HG02884 (cell line): ENCODE data around the gene CABLES1.
A peak's percentile ranks its signal among the peaks of the same experiment; 100 is the strongest.
"Not testable (repeated sequence)": the region's sequence is repeated elsewhere in the genome, so short reads cannot be mapped to it uniquely, and the experiment has no call there.

ENCODE experiments used
- ATAC-seq: cut with Tn5 transposase; IDR thresholded peaks from one replicate; pipeline ENCODE4 v1.9.1; 2021; ENCODE audit warnings: mild to moderate bottlenecking, moderate library complexity; ENCODE audit not compliant: unreplicated experiment

CABLES1 gene

DNA sequence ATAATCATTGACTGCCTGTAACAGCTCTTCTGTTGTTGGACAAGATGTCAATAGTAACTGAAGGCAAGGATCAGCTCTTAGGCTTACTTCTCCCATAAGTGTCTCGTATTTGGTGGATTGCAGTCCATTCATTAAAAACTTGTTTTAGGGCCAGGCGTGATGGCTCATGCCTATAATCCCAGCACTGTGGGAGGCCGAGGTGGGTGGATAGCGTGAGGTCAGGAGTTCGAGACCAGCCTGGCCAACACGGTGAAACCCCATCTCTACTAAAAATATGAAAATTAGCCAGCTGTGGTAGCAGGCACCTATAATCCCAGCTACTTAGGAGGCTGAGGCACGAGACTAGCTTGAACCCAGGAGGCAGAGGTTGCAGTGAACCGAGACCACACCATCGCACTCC is 26.1 kb upstream of the CABLES1 start:
- not testable (repeated sequence) for ATAC-seq

DNA sequence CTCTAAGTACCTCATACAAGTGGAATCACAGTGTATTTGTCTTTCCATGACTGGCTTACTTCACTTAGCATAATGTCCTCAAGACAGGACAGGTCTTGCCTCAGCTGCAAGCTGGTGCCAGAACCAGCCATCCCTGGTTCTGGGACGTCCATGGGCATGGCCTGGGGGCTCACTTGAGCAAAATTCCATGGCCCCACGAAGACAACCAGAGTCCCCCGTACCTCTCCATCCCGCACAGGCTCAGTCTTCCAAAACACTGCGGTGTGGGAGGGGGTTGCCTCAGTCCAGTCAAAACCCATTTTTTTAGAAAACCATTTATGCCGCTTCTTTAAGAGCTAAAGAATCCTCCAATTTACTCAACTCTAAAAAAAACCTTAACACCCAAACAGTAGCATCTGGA is 21.7 kb upstream of the CABLES1 start:
- ATAC-seq, result no peak

DNA sequence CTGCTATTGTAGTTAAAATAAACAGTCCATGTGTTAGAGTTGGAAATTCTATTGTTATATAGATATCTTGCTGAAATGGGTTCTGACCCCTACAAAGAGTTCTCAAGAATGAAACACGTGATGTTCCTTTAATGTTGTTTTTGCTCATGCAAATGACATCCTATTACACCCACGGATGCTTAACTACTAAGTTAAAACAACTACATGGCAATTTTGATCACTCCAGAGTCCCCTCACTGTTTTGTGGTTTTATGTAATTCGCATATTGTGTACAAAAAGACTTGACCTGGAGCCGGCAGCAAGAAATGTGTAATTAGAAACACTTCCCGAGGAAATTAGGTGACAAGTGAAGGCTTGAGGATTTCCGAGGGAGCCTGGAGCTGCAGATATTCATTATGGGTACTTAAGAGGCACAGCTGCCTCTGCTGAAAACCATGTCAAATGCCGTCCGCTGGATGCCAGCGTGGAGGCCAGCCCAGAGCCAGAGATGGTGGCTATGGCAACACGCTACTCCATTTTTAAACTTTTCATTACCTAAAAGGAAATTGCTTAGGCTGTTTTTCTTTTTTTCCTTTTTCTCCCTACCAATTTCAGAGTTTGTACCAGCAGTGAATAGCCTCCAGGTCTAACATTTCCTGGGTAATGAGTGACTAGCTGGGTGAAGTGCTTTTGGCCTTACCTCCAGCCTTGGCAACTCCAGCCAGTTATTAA is 21.0 kb upstream of the CABLES1 start:
- ATAC-seq, result no peak

DNA sequence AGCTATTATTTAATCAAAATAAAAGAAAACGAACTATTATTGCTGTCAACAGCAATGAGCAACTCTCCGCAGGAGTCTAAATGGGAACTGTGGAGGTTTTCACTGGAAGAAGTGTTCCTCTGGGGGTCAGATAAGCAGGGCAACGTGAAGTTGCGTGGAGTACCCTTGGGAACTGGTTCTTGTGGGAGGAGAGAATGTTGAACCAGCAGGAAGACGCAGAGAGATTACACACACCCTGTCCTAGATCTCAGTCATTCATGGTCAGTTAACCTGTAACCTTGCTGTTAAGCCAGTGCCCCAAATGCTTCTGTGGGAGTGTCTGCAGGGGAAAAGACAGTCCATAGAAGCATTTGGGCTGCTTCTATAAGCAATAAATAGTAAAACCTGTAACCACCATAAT is 20.4 kb upstream of the CABLES1 start:
- no peak for ATAC-seq

DNA sequence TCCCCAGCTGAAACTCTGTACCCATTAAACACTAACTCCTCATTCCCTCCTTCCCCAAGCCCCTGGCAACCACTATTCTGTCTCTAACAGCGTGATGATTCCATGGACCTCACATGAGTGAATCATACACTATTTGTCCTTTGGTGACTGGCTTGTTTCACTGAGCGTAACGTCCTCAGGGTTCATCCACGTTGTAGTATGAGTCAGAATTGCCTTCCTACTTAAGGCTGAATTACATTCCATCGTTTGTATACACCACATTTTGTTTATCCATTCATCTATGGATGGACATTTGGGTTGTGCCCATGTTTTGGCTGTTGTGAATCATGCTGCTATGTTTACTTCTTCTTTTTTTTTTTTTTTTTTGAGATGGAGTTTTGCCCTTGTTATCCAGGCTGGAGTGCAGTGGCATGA is 19.6 kb upstream of the CABLES1 start:
- no peak for ATAC-seq

DNA sequence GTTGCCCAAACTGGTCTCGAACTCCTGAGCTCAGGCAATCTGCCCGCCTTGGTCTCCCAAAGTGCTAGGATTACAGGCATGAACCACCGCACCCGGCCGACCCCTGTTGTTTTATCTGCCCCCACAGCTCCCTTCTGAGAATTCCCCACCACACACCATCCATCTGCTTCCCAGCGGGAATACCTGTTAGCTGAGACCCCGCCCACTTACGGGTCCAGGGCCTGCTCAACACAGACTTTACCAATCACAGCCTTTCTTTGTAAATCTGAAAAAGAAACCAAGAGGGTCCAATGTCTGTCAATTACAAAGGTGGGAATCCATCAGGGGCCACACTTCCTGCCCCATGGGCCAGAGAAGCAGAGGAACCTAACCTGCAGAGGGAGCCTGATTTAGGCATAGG is 14.2 kb upstream of the CABLES1 start:
- no peak for ATAC-seq

DNA sequence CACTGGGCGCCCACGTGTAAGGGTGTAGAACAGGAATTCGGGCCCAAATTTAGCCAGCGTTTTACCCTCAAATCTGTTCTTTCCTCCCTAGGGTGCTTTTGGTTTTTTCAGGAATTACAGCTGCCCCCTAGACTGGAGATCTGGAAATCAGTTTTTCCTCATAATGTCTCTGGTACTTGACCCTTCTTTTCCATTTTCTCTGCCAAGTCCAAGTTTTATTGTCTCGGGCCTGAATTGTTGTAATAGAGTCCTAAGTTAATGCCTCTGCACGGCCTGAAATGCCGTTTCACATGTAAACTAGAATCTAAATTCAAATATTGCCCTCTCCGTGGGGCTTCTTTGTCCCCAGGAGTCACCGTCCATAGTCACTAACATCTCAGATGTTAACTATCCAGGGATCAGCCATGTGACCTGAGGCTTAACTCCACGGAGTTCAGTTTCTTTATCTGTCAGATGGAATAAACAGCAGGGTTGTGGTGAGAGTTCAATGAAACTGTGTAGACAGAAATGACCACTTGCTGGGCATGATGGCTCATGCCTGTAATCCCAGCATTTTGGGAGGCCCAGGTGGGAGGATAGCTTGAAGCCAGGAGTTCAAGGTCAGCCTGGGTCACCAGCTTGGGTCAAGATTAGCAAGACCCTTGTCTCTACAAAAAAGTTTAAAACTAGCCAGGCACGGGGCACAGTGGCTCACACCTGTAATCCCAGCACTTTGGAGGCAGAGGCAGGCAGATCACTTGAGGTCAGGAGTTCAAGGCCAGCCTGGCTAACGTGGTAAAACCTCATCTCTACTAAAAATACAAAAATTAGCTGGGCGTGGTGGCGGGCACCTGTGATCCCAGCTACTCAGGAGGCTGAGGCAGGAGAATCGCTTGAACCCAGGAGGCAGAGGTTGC is 12.7 kb upstream of the CABLES1 start:
- no peak for ATAC-seq

DNA sequence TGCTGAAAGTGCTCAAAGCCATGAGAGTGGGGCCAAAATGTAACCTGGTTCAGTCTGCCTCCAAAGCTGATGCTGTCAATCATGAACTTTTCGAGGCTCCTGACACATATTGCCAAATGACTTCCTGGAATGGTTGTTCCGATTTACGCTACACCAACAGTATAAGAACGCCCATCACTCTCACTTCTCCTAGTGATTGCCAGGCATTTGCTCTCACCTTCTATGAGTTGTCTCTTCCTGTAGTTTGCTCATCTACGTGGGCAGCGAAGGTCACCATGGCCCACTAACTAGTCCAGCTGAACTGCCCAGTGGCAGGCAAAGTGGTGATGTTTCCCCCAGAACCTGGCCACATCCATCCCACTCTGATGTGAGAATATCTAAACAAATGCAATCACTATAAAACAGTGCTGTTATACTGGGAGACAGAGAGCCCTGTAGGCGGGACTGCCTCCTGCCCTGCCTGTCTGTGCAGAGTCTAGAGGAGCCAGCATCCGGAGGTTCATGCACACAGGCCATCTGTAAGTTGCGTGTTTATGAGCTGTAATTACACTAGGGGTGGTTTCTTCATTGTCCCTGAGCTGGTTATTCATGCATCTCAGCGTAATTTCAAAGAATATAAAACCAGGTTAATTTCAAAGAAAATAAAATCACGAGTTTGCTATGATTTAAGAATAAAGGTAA is 8.8 kb upstream of the CABLES1 start:
- ATAC-seq, result no peak

DNA sequence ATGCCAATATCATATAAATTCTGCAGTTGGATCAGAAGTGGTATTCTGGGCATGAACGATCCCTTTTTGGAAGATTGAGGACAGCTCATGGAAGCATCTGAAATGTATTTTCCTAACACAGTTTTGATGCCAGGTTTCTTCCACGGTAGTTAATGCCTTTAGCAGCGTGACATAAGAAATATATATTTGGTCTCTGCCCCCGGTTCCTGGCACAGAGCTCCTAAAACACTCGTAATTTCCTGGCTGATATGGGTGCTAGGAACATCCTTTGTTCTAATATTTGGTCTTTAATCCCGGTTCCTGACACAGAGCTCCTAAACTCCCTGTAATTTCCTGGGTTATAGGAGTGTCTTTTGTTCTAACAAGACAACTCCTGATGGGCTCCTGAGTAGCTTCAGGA is 8.2 kb upstream of the CABLES1 start:
- ATAC-seq, result no peak

DNA sequence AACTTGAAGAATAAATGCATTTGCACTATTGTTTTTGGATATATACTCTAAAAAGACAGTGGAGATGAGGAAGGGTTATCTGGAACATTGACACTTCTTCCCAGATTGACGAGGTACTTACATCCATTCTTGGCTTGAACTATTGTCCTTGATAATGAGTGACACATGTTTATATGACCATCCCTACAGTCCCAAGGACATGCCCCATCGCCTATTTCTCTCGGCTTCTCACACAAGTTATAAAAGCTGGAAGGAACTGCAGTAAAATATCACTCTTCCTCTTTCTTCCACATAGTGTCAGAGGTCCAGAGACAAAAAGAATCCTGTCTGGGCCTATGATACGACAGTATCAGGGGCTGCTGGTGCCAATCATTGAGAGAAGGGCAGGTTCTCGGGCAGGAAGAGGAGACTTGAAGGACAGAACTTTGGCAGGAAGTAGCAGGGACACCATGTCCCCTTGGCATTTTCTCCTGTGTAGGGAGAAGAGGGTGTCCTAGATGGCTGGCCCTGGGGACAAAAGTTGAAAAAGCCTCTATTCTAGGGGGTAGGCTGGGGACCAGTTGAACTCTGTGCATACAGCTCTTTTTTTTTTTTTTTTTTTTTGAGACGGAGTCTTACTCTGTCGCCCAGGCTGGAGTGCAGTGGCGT is 5.8 kb upstream of the CABLES1 start:
- ATAC-seq, result no peak

DNA sequence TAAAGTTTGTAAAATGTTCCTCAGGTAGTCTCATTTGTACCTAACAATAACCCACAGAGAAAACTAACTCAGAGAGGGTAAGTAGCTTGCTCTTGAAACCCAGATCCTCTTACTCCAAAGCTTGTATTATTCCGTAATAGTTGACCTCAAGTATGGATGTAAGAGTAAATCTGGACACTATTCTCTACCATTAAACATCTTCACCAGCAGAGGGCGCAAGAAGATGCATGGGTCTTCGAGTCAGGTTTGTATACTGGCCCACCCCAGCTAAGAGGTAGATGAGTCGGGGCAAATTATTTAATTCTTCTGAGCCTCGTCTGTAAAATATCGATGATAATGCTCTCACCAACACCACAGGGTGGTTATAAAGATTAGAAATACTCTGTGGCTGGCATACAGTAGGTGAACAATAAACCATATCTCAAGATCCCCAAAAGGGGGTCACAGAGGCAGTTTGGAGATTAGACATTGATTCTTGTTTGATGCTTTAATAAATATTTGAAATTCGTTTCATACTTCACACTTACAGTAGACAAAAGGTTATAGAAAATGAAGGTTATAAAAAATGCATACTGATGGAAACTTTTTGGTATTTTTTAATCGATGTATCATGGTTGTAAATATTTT is 3.5 kb upstream of the CABLES1 start:
- no peak for ATAC-seq

DNA sequence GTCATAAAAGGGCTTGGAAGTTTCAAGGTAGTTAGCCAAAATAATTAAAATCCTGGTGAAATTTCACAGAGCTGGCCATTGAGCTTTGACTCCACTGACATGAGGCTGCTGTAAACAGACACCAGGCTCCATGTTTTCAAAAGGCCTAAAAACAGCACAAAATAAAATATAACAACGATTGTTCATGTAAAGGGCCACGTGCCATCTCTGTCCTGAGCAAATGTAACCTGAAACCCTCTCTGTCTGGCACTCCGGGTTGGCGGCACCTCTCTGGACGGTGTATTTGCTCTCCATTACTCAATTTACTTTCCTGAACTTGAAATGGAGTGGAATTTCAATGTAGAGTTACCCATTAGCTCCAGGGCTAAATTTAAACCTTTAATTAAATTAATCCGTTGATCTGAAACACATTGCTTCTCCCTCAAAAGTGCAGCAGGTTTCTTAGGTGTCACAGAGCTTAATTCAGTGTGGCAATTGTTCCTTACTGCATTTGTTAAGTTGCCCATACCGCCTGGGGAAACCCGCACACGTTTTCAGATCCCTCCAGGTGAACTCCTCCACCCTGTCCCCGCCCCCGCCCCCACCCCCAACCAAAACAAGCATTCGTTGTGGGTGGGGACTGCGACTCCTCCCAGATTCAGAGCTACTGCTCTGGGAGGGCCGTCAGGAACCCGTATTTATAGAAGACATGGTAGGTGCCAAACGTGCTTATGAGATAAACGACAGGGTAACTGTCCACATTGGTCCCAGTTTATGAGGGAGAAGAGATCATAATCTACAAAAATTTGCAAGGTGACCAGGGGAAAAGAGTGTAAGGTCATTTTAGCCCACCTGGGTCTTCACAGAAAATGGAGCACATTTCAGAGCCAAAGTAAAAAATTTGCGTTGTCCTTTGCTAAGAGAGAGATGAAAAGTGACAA is 1.2 kb upstream of the CABLES1 start:
- peak; percentile 39 for ATAC-seq

DNA sequence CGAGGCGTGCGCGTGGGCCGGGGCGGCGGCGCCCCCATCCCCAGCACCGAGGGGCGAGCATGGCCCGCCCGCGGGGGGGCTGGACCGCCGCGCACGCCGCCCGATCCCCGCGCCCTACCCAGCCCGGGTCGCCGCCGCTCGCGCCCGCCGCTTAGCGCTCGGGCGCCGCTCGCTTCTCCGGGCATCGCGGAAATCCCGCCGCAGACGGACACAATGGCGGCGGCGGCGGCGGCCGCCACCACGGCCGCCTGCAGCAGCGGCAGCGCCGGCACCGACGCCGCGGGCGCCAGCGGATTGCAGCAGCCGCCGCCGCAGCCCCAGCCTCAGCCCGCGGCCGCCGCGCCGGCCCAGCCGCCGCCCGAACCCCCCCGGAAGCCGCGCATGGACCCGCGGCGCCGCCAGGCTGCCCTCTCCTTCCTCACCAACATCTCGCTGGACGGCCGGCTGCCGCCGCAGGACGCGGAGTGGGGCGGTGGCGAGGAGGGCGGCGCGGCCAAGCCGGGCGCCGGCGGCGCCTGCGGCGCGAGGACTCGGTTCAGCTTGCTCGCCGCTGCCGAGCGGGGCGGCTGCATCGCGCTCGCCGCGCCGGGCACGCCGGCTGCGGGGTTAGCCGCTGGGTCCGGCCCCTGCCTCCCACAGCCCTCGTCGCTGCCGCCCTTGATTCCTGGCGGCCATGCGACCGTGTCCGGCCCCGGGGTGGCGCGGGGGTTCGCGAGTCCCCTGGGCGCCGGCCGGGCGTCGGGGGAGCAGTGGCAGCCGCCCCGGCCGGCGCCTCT is 453 bp downstream of the CABLES1 start:
- no peak for ATAC-seq

DNA sequence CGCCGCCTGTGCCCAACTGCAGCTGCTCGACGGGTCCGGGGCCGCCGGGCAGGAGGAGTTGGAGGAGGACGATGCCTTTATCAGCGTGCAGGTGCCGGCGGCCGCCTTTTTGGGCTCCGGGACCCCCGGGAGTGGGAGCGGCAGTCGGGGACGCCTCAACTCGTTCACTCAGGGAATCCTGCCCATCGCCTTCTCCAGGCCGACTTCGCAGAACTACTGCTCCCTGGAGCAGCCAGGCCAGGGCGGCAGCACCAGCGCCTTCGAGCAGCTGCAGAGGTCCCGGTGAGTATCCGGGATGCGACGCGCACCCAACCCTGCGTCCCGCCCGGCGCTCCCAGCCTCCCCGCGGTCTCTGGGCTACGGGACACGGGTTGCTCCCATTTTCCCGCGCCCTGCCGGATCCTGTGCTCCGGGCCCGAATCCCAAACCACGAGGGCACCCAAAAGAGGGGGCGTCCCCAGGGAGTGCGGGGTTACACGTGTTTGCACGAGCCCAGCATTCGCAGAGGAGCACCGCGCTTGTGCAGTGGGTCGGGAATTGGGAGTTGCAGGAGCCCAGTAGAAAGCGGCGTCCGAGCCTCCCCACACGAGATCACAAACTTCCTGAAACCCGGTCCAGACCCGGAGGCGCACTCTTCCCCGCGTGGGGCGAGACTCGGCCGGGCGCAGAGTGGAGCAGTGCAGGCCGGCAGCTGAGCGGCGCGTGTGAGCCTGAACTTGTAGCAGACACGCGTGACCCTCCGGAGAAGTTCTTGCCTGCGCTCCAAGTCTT is 1.2 kb downstream of the CABLES1 start:
- ATAC-seq, result no peak

DNA sequence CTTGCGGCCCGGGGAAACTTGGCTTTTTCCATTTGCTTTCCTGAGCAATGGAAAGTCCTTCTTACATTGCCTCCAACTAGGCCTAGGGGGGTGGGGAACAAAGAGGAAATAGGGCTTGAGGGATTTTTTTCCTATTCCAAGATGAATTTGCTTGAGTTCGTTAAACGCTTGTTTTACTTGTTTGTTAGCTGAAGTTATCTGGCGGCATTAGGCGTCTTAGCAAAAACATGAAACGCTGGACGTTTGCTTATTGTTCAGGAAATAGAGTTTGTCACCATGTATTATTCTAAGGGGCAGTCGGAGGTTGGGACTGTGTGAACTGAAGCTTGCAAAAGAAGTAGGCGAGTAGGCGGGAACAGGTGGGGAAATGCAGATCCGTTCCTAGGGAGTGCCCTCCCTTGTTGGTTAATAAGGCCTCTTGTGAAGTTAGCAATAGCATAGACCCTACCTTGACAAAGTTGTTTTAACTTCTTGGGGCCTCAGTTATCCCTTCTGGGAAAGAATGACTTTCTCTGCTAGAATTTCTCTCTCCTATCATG is 1.9 kb downstream of the CABLES1 start:
- no peak for ATAC-seq

DNA sequence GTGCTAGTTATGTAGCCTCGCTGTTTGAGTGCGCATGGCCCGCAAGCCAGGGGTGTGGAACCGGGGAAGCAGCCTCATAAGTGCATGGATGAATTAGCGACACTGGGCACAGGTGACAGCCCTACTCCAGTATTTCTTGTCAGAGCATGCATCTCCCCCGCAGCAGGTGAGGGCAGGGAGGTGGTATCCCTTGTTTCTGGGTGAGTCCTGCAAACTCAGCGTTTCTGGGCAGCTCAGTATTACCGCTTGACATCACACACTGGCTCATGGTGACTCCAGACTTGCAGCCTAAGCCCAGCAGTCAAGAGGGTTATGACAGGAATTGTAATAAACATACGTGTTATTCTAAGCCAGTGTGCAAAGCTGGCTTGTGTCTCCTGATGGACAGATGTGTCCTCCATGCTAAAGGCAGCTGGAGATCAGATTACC is 2.5 kb downstream of the CABLES1 start:
- no peak for ATAC-seq

DNA sequence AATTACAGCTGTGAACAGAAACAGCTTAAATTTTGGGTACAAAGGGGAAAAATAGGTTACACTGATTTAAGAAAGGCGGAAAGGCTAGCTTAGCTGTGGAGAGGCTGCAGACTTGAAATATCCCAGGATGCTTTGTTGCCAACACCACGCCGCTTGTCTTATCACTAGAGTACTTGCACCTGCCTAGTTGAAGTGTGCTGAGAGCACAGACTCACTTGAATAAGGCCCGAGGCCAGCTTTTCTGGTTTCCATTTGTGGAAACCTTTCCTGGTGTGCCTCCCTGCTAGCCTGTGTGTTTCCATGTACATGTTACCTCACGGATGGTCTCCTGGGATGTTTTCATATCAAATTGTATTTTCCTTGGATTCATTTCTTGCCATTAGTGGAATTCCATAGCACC is 3.2 kb downstream of the CABLES1 start:
- no peak for ATAC-seq
